ENCODE results near the gene LMO7.

Gene LMO7

GRCh38 chr13:75839406-75839805, 203.3 kb downstream of the LMO7 start:
- H3K4me3 ChIP-seq (replicated peaks; ENCODE audit: low read depth, low read length), result no peak overlapping the region
- DNase-seq (ENCODE audit: low read depth), result no peak
- no peak for TF ChIP-seq CTCF (IDR thresholded peaks at IDR 0.05; ENCODE audit: low read length, missing control alignments)

- H3K4me3 ChIP-seq (replicated peaks; ENCODE audit: low read depth, low read length), result no peak overlapping the region
- DNase-seq (ENCODE audit: low read depth), result no peak
- TF ChIP-seq CTCF (IDR thresholded peaks at IDR 0.05; ENCODE audit: low read length, missing control alignments), result no peak
These were observed 205.8 kb downstream of the LMO7 start for GRCh38 chr13:75841905-75842304.

- no peak for TF ChIP-seq CTCF (IDR thresholded peaks at IDR 0.05; ENCODE audit: low read length, missing control alignments)
- H3K4me3 ChIP-seq (replicated peaks; ENCODE audit: low read depth, low read length), result no peak overlapping the region
- no peak for DNase-seq (ENCODE audit: low read depth)
These were observed 206.9 kb downstream of the LMO7 start for GRCh38 chr13:75843074-75843473.

- no peak for DNase-seq (ENCODE audit: low read depth)
- TF ChIP-seq CTCF (IDR thresholded peaks at IDR 0.05; ENCODE audit: low read length, missing control alignments), result no peak
- H3K4me3 ChIP-seq (replicated peaks; ENCODE audit: low read depth, low read length), result no peak overlapping the region
These were observed 207.9 kb downstream of the LMO7 start for GRCh38 chr13:75843991-75844390.

GRCh38 chr13:75847588-75847987, 211.5 kb downstream of the LMO7 start:
- DNase-seq (ENCODE audit: low read depth), result no peak
- no peak overlapping the region for H3K4me3 ChIP-seq (replicated peaks; ENCODE audit: low read depth, low read length)
- no peak for TF ChIP-seq CTCF (IDR thresholded peaks at IDR 0.05; ENCODE audit: low read length, missing control alignments)

- TF ChIP-seq CTCF (IDR thresholded peaks at IDR 0.05; ENCODE audit: low read length, missing control alignments), result no peak
- DNase-seq (ENCODE audit: low read depth), result no peak
- H3K4me3 ChIP-seq (replicated peaks; ENCODE audit: low read depth, low read length), result no peak overlapping the region
These were observed 214.8 kb downstream of the LMO7 start for GRCh38 chr13:75850916-75851315.

GRCh38 chr13:75855216-75855615, 219.1 kb downstream of the LMO7 start:
- no peak for TF ChIP-seq CTCF (IDR thresholded peaks at IDR 0.05; ENCODE audit: low read length, missing control alignments)
- DNase-seq (ENCODE audit: low read depth), result no peak
- H3K4me3 ChIP-seq (replicated peaks; ENCODE audit: low read depth, low read length), result no peak overlapping the region
